Measurements from ENCODE around the gene FMR1. TPM values are rescaled to one million over a fixed set of nuclear protein-coding genes. Genes with fewer than 3 reads are reported as not detected.

Gene FMR1
- total RNA-seq, 2 donors from 2014 or later, result 31.8 to 44.3 TPM

GRCh38 chrX:147897117-147897516 lies 14.6 kb upstream of the FMR1 start:
- Histone ChIP-seq H3K27me3 (replicated peaks; ENCODE audit: insufficient read depth) (no peaks in the 10 kb centered on the region), H3K4me3 (no peak overlapping the region), H3K4me1 (ENCODE audit: control insufficient read depth in 1 of 2, low read depth in 2 of 2) (no peaks in the 10 kb centered on the region), H3K36me3 (no peaks in the 10 kb centered on the region), H3K9me3 (no peaks in the 10 kb centered on the region), H3K27ac (no peak overlapping the region)
- ATAC-seq (ENCODE audit: insufficient number of reproducible peaks, low FRiP score, low read depth) (no peak), DNase-seq (ENCODE audit: low spot score) (no peak)
- no peak for TF ChIP-seq CTCF (IDR thresholded peaks at IDR 0.05)

DNA sequence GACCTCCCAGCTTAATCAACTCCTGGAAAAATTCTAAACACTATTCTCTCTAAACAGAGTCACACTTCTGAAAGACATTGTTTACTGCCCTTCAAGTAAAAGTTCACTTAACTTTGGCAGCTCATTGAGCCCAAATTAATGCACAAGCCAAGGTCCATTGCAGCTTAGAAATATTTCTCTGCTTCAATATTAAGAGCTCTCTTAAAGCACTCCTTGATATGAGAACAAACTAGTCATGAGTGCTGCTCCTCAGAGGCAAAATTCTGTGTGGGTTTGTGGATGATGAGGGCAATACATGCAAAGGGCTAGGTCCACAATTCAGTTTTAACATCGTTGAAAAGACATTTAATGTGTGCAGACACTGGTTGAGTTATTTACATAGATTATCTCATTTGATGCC lies 12.8 kb upstream of the FMR1 start:
- ATAC-seq (ENCODE audit: insufficient number of reproducible peaks, low FRiP score, low read depth), result no peak
- DNase-seq (ENCODE audit: low spot score), result no peak
- Histone ChIP-seq H3K27me3 (replicated peaks; ENCODE audit: insufficient read depth) (no peaks in the 10 kb centered on the region), H3K36me3 (no peaks in the 10 kb centered on the region), H3K4me1 (ENCODE audit: control insufficient read depth in 1 of 2, low read depth in 2 of 2) (no peaks in the 10 kb centered on the region), H3K27ac (no peak overlapping the region), H3K9me3 (no peaks in the 10 kb centered on the region), H3K4me3 (no peak overlapping the region)
- no peak for TF ChIP-seq CTCF (IDR thresholded peaks at IDR 0.05)

DNA sequence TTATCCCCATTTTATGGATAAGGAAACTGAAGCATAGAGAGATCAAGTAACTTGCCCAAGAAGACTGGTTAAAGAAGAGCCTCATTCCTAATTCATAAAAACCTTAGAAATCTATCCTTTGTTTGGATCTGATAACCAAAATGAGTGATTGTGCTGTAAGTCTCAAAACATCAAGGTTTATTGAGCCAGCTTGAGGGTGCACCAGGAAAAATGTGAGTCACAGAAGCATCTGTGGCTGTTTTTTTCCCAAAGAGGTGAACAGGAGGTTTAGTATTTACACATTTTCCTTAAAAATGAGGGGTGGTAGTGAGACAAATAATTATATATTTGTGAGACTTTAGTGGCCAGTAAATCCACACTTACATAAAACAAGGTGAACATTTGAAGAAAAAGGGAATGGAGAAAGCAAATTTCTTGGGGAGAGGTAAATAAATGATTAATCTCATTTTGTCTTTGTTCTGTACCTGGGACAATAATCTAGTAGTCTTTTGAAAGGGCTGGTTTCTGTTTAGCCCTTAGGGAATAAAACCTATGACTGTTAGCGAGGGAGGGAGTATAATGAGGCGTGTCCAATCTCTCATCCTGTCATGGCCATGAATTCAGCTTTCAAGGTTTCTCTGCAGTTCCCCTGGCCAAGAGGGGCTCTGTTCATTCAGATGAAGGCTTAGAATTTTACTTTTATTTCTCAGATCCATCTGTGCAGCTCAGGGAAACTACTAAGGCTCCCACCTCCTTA lies 12.2 kb upstream of the FMR1 start:
- H3K4me3 ChIP-seq, result no peak overlapping the region
- no peak overlapping the region for H3K27ac ChIP-seq
- no peaks in the 10 kb centered on the region for H3K27me3 ChIP-seq (replicated peaks; ENCODE audit: insufficient read depth)
- no peak for ATAC-seq (ENCODE audit: insufficient number of reproducible peaks, low FRiP score, low read depth)
- H3K4me1 ChIP-seq (ENCODE audit: control insufficient read depth in 1 of 2, low read depth in 2 of 2), result no peaks in the 10 kb centered on the region
- TF ChIP-seq CTCF (IDR thresholded peaks at IDR 0.05), result no peak
- no peak for DNase-seq (ENCODE audit: low spot score)
- H3K9me3 ChIP-seq, result no peaks in the 10 kb centered on the region
- H3K36me3 ChIP-seq, result no peaks in the 10 kb centered on the region

DNA sequence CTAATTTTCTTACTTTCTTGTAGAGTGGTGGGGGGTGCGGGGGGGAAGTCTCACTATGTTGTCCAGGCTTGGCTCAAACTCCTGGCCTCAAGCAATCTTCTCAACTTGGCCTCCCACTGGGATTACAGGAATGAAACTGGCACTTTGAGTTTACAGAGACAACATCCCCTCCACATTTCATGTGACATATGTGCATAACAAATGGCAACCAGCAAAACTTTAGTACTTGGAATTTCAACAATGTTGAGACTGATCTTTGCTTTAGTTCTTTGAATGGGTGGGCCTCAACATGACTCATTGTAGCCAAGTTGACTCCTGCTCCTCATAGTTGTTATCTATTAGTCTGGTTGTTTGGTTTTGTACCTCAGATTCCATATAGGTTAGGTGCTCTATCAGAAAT lies 11.4 kb upstream of the FMR1 start:
- ATAC-seq (ENCODE audit: insufficient number of reproducible peaks, low FRiP score, low read depth) (no peak), DNase-seq (ENCODE audit: low spot score) (no peak)
- Histone ChIP-seq H3K9me3 (no peaks in the 10 kb centered on the region), H3K36me3 (no peaks in the 10 kb centered on the region), H3K27me3 (replicated peaks; ENCODE audit: insufficient read depth) (no peaks in the 10 kb centered on the region), H3K4me1 (ENCODE audit: control insufficient read depth in 1 of 2, low read depth in 2 of 2) (no peaks in the 10 kb centered on the region), H3K4me3 (no peak overlapping the region), H3K27ac (no peak overlapping the region)
- no peak for TF ChIP-seq CTCF (IDR thresholded peaks at IDR 0.05)

DNA sequence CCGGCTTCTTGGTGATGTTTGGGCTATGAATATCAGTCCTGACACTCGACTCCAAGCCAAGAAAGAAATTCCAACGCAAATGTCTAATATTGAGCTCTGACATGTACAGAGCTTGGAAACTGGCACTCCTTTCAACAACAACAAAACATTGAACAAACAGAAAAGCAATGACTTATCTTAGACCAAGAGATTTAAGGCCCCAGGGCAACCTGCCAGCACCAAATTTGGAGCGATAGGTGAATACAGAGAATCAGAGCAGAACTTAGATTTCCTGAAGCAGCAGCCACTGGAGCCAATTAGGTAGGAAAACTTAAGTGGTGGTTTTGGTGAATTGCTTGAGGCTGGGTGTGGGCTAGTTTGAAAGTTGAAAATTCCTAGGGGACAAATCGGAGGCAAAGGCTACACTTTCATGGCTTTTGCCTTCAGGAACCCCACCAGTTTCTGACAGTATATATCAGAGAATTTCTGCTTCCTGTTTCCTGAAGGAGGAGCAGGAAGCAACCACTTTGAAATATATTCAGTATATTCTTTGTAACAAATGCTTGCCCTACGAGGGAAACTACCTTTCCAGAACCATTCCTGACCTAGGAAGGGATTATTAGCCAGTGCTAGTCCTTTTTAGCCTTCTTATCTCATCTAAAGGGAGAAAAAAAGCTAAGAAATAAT lies 10.1 kb upstream of the FMR1 start:
- Histone ChIP-seq H3K9me3 (no peaks in the 10 kb centered on the region), H3K27me3 (replicated peaks; ENCODE audit: insufficient read depth) (no peaks in the 10 kb centered on the region), H3K4me3 (no peak overlapping the region), H3K4me1 (ENCODE audit: control insufficient read depth in 1 of 2, low read depth in 2 of 2) (no peaks in the 10 kb centered on the region), H3K27ac (no peak overlapping the region), H3K36me3 (no peaks in the 10 kb centered on the region)
- no peak for TF ChIP-seq CTCF (IDR thresholded peaks at IDR 0.05)
- ATAC-seq (ENCODE audit: insufficient number of reproducible peaks, low FRiP score, low read depth) (no peak), DNase-seq (ENCODE audit: low spot score) (no peak)

Data from thoracic aorta (tissue), 2 donors.